ENCODE data around the gene ZBTB7C.

GRCh38 chr18:47997338-47997780 is 411.8 kb downstream of the ZBTB7C start:
- TF ChIP-seq SUZ12 (IDR thresholded peaks at IDR 0.05; ENCODE audit: extremely low read depth, insufficient read depth, insufficient read length) (no peak), YY1 (IDR thresholded peaks at IDR 0.05; ENCODE audit: insufficient read depth, insufficient read length) (no peak), ZNF274 (IDR thresholded peaks at IDR 0.05; ENCODE audit: low read depth, low read length) (no peak)

Data from NT2/D1 (cell line).